ENCODE results near the gene NHSL1.
"Not testable (repeated sequence)": the region's sequence is repeated elsewhere in the genome, so short reads cannot be mapped to it uniquely, and the experiment has no call there.

NHSL1 gene

GRCh38 chr6:138456401-138456790 lies 42.9 kb downstream of the NHSL1 start:
- no peak for FAIRE-seq

- no peak for FAIRE-seq
These were observed 43.4 kb downstream of the NHSL1 start for GRCh38 chr6:138455746-138456400.

- FAIRE-seq = no peak
These were observed 44.1 kb downstream of the NHSL1 start for GRCh38 chr6:138454981-138455706.

- no peak for FAIRE-seq
These were observed 48.3 kb downstream of the NHSL1 start for GRCh38 chr6:138451043-138451442.

- FAIRE-seq = no peak
These were observed 48.8 kb downstream of the NHSL1 start for GRCh38 chr6:138450445-138450844.

- FAIRE-seq = no peak
These were observed 52.5 kb downstream of the NHSL1 start for GRCh38 chr6:138446821-138447220.

- FAIRE-seq = no peak
These were observed 55.3 kb downstream of the NHSL1 start for GRCh38 chr6:138443979-138444378.

GRCh38 chr6:138442663-138443062 lies 56.6 kb downstream of the NHSL1 start:
- no peak for FAIRE-seq

GRCh38 chr6:138441965-138442364 lies 57.3 kb downstream of the NHSL1 start:
- no peak for FAIRE-seq

- no peak for FAIRE-seq
These were observed 58.4 kb downstream of the NHSL1 start for GRCh38 chr6:138440758-138441357.

GRCh38 chr6:138440296-138440695 lies 59.0 kb downstream of the NHSL1 start:
- FAIRE-seq = no peak

- FAIRE-seq = no peak
These were observed 59.7 kb downstream of the NHSL1 start for GRCh38 chr6:138439546-138439945.

- no peak for FAIRE-seq
These were observed 64.4 kb downstream of the NHSL1 start for GRCh38 chr6:138434925-138435324.

- no peak for FAIRE-seq
These were observed 65.2 kb downstream of the NHSL1 start for GRCh38 chr6:138434096-138434495.

- FAIRE-seq = no peak
These were observed 67.3 kb downstream of the NHSL1 start for GRCh38 chr6:138432063-138432356.

- FAIRE-seq = no peak
These were observed 67.8 kb downstream of the NHSL1 start for GRCh38 chr6:138431256-138432062.

- FAIRE-seq = no peak
These were observed 68.7 kb downstream of the NHSL1 start for GRCh38 chr6:138430361-138431145.

- no peak for FAIRE-seq
These were observed 69.5 kb downstream of the NHSL1 start for GRCh38 chr6:138429761-138430160.

- FAIRE-seq = peak; percentile 97
These were observed 70.2 kb downstream of the NHSL1 start for GRCh38 chr6:138428944-138429598.

GRCh38 chr6:138427701-138428100 lies 71.6 kb downstream of the NHSL1 start:
- no peak for FAIRE-seq

- no peak for FAIRE-seq
These were observed 72.7 kb downstream of the NHSL1 start for GRCh38 chr6:138426500-138427123.

GRCh38 chr6:138425256-138425655 lies 74.0 kb downstream of the NHSL1 start:
- FAIRE-seq = not testable (repeated sequence)

Data from A204.1 (cell line).